ENCODE results near the gene NAT10.

The NAT10 gene

DNA sequence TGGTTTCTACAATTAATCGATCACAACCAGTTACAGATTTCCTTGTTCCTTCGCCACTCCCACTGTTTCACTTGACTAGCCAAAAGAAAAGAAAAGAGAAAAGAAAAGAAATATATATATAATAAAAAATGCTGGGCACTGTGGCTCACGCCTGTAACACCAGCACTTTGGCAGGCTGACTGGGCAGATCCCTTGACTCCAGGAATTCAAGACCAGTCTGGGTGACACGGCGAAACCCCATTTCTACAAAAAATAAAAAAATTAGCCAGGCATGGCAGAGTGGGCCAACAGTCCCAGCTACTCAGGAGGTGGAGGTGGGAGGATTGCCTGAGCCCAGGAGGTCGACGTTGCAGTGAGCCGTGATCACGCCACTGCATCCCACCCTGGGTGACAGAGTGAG lies 83.8 kb downstream of the NAT10 start:
- DNase-seq (ENCODE audit: low read depth): no peak

DNA sequence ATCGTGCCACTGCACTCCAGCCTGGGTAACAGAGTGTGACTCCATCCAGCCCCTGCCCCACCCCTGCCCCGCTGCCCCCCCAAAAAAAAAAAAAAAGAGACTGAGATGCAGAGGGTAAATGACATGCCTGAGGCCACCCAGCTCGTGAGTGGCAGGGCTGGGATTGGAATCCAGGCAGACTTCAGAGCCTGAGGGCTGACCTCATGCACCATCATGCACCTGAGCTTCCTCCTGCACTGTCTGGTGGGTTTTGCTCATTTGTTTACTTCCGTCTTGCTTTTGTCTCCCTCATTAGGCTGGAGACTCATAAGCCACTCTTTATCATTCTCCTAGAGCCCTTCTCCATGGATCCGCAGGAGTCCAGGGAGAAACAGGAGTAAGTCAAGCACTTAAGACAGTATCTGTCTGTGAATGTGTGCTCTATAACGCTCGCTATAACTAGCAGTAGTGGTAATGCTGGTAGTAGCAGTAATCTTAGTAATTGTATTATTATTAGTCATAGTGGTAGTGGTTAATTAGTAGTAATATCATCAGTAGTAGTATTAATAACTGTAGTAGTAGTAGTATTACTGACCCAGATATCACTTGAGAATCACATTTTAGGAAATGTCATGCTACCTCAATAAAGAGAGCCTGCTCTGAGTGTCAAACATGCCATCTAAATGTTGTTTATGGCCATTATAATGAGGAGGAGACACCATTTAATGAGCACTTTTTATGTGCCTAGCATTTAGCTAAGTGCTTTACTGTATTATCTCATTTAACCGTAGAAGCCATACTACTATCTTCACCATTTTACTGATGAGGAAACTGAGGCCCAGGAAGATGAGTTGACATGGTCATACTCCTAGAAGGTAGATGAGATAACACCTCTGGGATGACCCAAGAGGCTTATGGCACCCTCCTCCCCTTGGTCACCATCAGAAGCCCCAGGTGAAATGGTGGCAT lies 85.0 kb downstream of the NAT10 start:
- no peak for DNase-seq (ENCODE audit: low read depth)

GRCh38 chr11:34191578-34191977 lies 86.1 kb downstream of the NAT10 start:
- no peak for DNase-seq (ENCODE audit: low read depth)

DNA sequence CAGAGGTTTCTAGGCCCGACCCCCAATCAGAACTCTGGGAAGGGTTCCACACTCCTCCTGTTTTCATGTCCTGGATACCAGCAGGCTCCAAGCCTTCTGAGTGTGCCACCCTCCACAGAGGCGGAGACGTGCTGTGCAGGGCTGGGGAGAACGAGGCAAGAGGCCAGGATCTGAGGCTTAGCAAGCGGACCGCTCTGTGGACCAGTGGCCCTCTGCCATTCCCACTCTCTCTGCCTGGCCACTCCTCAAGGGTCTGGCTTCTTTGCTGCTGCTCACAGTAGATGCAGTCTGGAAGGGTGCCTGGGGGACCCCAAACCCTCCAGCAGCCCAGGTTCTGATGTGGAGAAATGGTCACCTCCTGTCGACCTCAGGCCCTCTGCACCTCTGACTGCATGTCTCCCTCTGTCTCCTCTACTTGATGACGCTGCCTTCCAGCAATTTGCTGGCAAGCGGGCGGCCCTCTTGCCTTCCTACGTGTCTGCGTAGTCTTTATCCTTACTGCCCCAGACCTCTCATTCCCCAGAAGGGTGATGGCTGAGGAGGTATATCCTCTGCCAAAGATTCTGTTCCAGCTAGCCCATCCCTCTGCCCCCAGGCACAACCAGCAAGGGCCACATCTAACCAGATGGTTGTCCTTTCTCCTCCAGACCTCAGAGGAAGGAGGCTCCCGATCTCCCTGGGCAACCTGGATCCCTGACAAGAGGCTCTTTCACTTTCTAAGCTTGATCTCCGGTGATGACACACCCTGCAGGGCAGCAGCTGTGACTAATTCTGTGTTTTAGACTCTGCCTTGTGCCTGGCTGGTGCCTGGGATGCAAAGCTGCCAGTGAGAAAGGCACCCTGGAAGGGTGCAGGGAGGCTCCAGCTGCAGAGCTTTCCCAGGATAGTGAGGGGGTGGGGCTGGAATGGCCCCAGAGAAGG lies 87.3 kb downstream of the NAT10 start:
- DNase-seq (ENCODE audit: low read depth): peak; percentile 87

- DNase-seq (ENCODE audit: low read depth): peak; percentile 61
These were observed 89.3 kb downstream of the NAT10 start for GRCh38 chr11:34194576-34195335.
